B cell (primary cell): ENCODE results near the gene PMF1. TPM values are rescaled to one million over a fixed set of nuclear protein-coding genes. Genes with fewer than 3 reads are reported as not detected.

Experiments used
- ATAC-seq: fragments of 200-7000 bp; cut with Tn5 transposase; one replicate; pipeline ENCODE4 v1.10.0; 2021; ENCODE audit warnings: low read depth, mild to moderate bottlenecking, moderate number of reproducible peaks, moderate library complexity
- CTCF ChIA-PET: fragments of 350-600 bp; sonication (Branson Sonifier 250); formaldehyde crosslinking; loops from one replicate; lab custom pipeline; 2021; ENCODE audit warnings: antibody characterized with exemption, inconsistent platforms; lab: Charles Lee
- POLR2A ChIA-PET: fragments of 350-600 bp; sonication (Branson Sonifier 250); formaldehyde crosslinking; loops from one replicate; lab custom pipeline; 2021; ENCODE audit warnings: antibody characterized with exemption; lab: Charles Lee
- DNase-seq: peaks from one replicate; pipeline ENCODE4 v3.0.0; 2013
- H2AFZ ChIP-seq: 2 replicates; pipeline ENCODE4 v1.6.1; 2012; ENCODE audit warnings: mild to moderate bottlenecking, low read depth, low read length; ENCODE audit not compliant: insufficient read depth, poor library complexity, severe bottlenecking
- H3K27ac ChIP-seq, 2 donors: 1 replicate in 1 of 2; 2 replicates in 1 of 2; pipeline ENCODE4 v1.5.1; 2012 to 2013; ENCODE audit warnings: low read length in 2 of 2, mild to moderate bottlenecking in 2 of 2, moderate library complexity in 1 of 2
- H3K27me3 ChIP-seq, 4 experiments: fragments of 200-600 bp in 1 of 4; sonication (generic) in 1 of 4; replicated peaks in 1 of 4; 1 replicate in 2 of 4; 2 replicates in 2 of 4; pipeline versions ENCODE4 v1.6.1 to v1.7.0; 2013 to 2016; ENCODE audit warnings: low read length in 3 of 4, mild to moderate bottlenecking in 2 of 4, mixed read lengths in 1 of 4, moderate library complexity in 1 of 4; ENCODE audit not compliant: insufficient read depth in 4 of 4, control insufficient read depth in 3 of 4; ENCODE audit errors: control extremely low read depth in 1 of 4
- H3K36me3 ChIP-seq, 2 experiments: replicated peaks in 1 of 2; 1 replicate in 1 of 2; 2 replicates in 1 of 2; pipeline versions ENCODE4 v1.6.1 to v1.7.1; 2013; ENCODE audit warnings: low read length in 1 of 2; ENCODE audit not compliant: insufficient read depth in 2 of 2, control insufficient read depth in 1 of 2; ENCODE audit errors: control extremely low read depth in 1 of 2, extremely low read depth in 1 of 2
- H3K4me1 ChIP-seq, 2 donors: fragments of 200-600 bp in 1 of 2; sonication (generic) in 1 of 2; 1 replicate in 1 of 2; 2 replicates in 1 of 2; pipeline versions ENCODE4 v1.5.1 to v1.6.1; 2013 to 2017; ENCODE audit warnings: low read length in 2 of 2; ENCODE audit not compliant: control insufficient read depth in 2 of 2, insufficient read depth in 2 of 2
- H3K4me2 ChIP-seq: replicated peaks from 2 replicates; pipeline ENCODE3; 2012; ENCODE audit warnings: mild to moderate bottlenecking, low read depth, low read length; ENCODE audit not compliant: poor library complexity, severe bottlenecking
- H3K4me3 ChIP-seq, 5 experiments: fragments of 200-600 bp in 1 of 5; sonication (generic) in 1 of 5; 1 replicate in 3 of 5; 2 replicates in 2 of 5; pipeline versions ENCODE4 v1.5.1 to v1.7.0; 2011 to 2016; ENCODE audit warnings: low read length in 4 of 5, mild to moderate bottlenecking in 4 of 5, low read depth in 2 of 5, control low read depth in 1 of 5, moderate library complexity in 1 of 5; ENCODE audit not compliant: insufficient read depth in 1 of 5; ENCODE audit errors: control extremely low read depth in 1 of 5, extremely low read depth in 1 of 5
- H3K79me2 ChIP-seq: fragments of 200-600 bp; sonication (generic); one replicate; pipeline ENCODE4 v1.6.0; 2016; ENCODE audit warnings: low read length; ENCODE audit not compliant: control insufficient read depth, insufficient read depth
- H3K9ac ChIP-seq: fragments of 200-600 bp; sonication (generic); 2 replicates; pipeline ENCODE4 v1.6.1; 2017; ENCODE audit warnings: mild to moderate bottlenecking, low read length, moderate library complexity
- H3K9me3 ChIP-seq, 3 donors: one replicate each; pipeline versions ENCODE4 v1.6.1 to v1.7.1; 2013; ENCODE audit warnings: low read length in 2 of 3; ENCODE audit not compliant: control insufficient read depth in 2 of 3, insufficient read depth in 1 of 3; ENCODE audit errors: control extremely low read depth in 1 of 3
- H4K20me1 ChIP-seq: 2 replicates; pipeline ENCODE4 v1.6.0; 2012; ENCODE audit warnings: mild to moderate bottlenecking, low read length; ENCODE audit not compliant: insufficient read depth, control insufficient read depth, poor library complexity, severe bottlenecking
- H3K27ac Mint-ChIP-seq: one replicate; pipeline ENCODE4 v1.8.0; 2021; ENCODE audit warnings: mixed read lengths
- H3K27me3 Mint-ChIP-seq: one replicate; pipeline ENCODE4 v1.8.0; 2021; ENCODE audit warnings: mixed read lengths
- H3K4me1 Mint-ChIP-seq: one replicate; pipeline ENCODE4 v1.8.0; 2021; ENCODE audit warnings: mixed read lengths
- H3K4me3 Mint-ChIP-seq: one replicate; pipeline ENCODE4 v1.8.0; 2021; ENCODE audit warnings: mixed read lengths
- H3K9me3 Mint-ChIP-seq: one replicate; pipeline ENCODE4 v1.8.0; 2022; ENCODE audit warnings: mixed read lengths; ENCODE audit not compliant: insufficient read depth
- CTCF ChIP-seq: fragments of 200-600 bp; IDR thresholded peaks from one replicate; pipeline ENCODE4 v1.8.0; 2022; ENCODE audit warnings: antibody characterized with exemption, mild to moderate bottlenecking
- EZH2 ChIP-seq: IDR thresholded peaks from 2 replicates; pipeline ENCODE4 v1.6.1; 2012; ENCODE audit warnings: borderline replicate concordance, low read depth, mild to moderate bottlenecking, moderate library complexity, low read length; ENCODE audit not compliant: insufficient read depth, poor library complexity, severe bottlenecking
- WGBS: methylation state at CpG from one replicate; pipeline ENCODE4 v1.1.5; 2013; ENCODE audit warnings: missing lambda C conversion rate; ENCODE audit not compliant: insufficient coverage; 5-methylcytosine and 5-hydroxymethylcytosine counted together
- intact Hi-C: fragments of 100-400 bp; cut with micrococcal nuclease; formaldehyde crosslinking; loops from one replicate; pipeline ENCODE4 v1.10.0; 2022
- polyA plus RNA-seq: library from polyadenylated mRNA; depleted of rRNA; stranded (reverse); fragments of >200 nt; gene quantifications from 2 replicates; pipeline ENCODE4 v1.2.3, GENCODE V29; 2012
- total RNA-seq, 2 donors: library from RNA; stranded (reverse); fragments of 120-200 nt in 1 of 2; gene quantifications; 1 replicate in 1 of 2; 2 replicates in 1 of 2; pipeline versions ENCODE4 v1.2.3 to v1.2.4, GENCODE V29; 2013 to 2022

Gene PMF1
- total and polyA plus RNA-seq, 2 donors (not counting 1 experiment from before 2014, with no cell fraction given), result 58.3 to 101 TPM

GRCh38 chr1:156172696-156173470 lies 39.9 kb upstream of the PMF1 start:
- ATAC-seq (no peak), DNase-seq (no peak)
- Histone ChIP-seq H3K4me1 (no peaks in the 10 kb centered on the region), H4K20me1 (no peaks in the 10 kb centered on the region), H3K36me3 (peaks cover 0 to 9% of the 10 kb centered on the region in 2 experiments), H2AFZ (no peak overlapping the region), H3K79me2 (no peaks in the 10 kb centered on the region), H3K9me3 (no peaks in the 10 kb centered on the region), H3K4me3 (no peak overlapping the region), H3K27me3 (no peaks in the 10 kb centered on the region), H3K27ac (no peak overlapping the region), H3K4me2 (no peak overlapping the region), H3K9ac (no peak overlapping the region)
- Mint-ChIP-seq H3K4me1 (no peaks in the 10 kb centered on the region), H3K27ac (no peak overlapping the region), H3K4me3 (no peak overlapping the region), H3K9me3 (no peaks in the 10 kb centered on the region), H3K27me3 (no peaks in the 10 kb centered on the region)
- CTCF ChIA-PET, result interaction anchor here (0.6 to 1.7 kb wide), 3 partner anchors 19 to 447 kb away, joined by 3 read pairs; partner anchors contain the start of gene SEMA4A
- TF ChIP-seq CTCF (no peak), EZH2 (no peak)
- POLR2A ChIA-PET, result no interaction called here
- 86% methylated on average over 8 of the region's 9 CpGs for WGBS
- intact Hi-C loops, result no loop called here

GRCh38 chr1:156176610-156177210 lies 36.1 kb upstream of the PMF1 start:
- Mint-ChIP-seq H3K27me3 (no peaks in the 10 kb centered on the region), H3K4me3 (no peak overlapping the region), H3K9me3 (no peaks in the 10 kb centered on the region), H3K4me1 (peaks cover 5% of the 10 kb centered on the region), H3K27ac (peak overlapping the region; percentile 26)
- ChIA-PET CTCF (no interaction called here), POLR2A (no interaction called here)
- H3K27ac ChIP-seq, result no peak overlapping the region
- peaks cover 0 to 9% of the 10 kb centered on the region in 2 experiments for H3K36me3 ChIP-seq
- no peaks in the 10 kb centered on the region for H3K79me2 ChIP-seq
- no peak overlapping the region for H3K4me2 ChIP-seq
- no peaks in the 10 kb centered on the region for H3K9me3 ChIP-seq
- H3K4me1 ChIP-seq, result no peaks in the 10 kb centered on the region
- no peaks in the 10 kb centered on the region for H3K27me3 ChIP-seq
- H3K9ac ChIP-seq, result no peak overlapping the region
- ATAC-seq (no peak), DNase-seq (no peak)
- H3K4me3 ChIP-seq, result no peak overlapping the region
- TF ChIP-seq EZH2 (no peak), CTCF (no peak)
- intact Hi-C loops, result no loop called here
- no peaks in the 10 kb centered on the region for H4K20me1 ChIP-seq
- H2AFZ ChIP-seq, result no peak overlapping the region
- WGBS, result 96% methylated on average over 12 of the region's 12 CpGs
